ENCODE data around the gene FAM193B.
A peak's percentile ranks its signal among the peaks of the same experiment; 100 is the strongest.

The FAM193B gene

DNA sequence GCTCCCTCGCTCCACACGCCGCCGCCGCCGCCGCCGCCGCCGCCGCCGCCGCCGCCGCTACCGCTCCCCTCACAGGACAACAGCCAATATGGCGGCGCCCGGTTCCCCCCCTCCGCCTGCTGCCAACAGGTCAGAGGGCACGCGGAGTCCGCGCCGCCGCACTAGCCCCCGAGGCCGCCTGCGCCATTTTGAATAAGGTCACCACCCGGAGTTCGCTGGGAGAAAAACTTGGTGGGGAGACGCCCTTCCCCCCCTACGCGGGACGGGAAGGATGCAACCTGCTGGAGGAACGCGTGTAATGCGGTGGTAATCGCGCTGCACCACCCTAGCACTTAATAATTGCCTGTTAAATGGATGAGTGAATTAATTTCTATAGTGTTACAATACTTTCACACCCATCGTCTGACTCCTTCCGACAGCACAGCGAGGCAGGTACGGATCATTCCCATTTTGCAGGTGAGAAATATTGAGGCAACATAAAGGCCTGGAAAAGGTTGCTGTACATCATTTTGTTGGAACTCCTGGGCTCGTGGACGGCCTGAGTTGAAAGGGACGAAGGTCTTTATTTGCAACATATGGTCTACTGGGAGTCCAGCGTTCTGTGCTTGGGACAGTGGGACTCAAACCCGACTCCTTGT lies at the start of gene FAM193B:
FAM193B (minus strand) TSS at position 90 of the 638 bp plus-strand sequence. CDS start 105 bp downstream, outside the sequence.
- peak; percentile 91 for DNase-seq

DNA sequence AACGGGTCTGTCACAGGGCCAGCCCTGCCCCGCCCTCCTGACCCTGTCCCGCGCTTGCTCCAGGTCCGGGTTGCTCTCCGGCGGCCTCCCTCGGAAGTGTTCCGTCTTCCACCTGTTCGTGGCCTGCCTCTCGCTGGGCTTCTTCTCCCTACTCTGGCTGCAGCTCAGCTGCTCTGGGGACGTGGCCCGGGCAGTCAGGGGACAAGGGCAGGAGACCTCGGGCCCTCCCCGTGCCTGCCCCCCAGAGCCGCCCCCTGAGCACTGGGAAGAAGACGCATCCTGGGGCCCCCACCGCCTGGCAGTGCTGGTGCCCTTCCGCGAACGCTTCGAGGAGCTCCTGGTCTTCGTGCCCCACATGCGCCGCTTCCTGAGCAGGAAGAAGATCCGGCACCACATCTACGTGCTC lies 49.8 kb upstream of the FAM193B start:
- no peak for DNase-seq

DNA sequence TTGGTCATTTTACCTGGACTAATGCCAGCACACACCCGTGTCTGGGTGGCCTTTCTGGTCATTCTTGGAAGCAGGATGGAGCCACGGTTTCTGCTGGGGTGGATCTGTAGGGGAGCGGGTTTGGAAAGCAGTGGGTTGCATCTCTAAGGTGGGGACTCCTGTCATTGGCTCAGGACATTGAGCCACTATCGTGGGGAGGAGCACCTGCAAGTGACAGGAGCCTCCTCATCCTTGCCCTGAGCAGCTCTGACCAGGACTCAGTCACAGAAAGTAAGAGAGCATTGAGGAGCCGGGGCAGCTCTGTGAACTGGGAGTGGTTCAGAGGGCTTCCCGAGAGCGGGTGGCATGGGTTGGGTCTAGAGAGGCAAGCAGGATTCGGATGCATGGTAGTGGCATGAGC lies 49.3 kb upstream of the FAM193B start:
- DNase-seq: no peak

DNA sequence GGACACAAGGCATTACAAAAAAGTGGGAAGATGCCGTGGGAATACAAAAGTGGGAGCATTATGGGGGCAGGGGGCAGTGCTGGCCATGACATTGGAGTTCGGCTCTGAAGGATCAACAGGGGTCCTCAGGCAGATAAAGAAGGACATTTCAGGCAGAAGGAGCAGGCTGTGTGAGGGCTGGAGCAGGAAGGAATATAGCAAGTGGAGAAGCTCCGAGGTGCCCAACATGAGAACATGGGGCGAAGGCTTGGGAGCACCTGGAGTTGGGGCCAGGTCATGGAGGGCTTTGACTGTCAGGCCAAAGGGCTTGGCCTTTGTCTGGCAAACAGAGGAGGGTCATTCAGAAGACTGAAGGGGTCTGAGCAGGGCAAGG lies 48.1 kb upstream of the FAM193B start:
- DNase-seq: no peak

DNA sequence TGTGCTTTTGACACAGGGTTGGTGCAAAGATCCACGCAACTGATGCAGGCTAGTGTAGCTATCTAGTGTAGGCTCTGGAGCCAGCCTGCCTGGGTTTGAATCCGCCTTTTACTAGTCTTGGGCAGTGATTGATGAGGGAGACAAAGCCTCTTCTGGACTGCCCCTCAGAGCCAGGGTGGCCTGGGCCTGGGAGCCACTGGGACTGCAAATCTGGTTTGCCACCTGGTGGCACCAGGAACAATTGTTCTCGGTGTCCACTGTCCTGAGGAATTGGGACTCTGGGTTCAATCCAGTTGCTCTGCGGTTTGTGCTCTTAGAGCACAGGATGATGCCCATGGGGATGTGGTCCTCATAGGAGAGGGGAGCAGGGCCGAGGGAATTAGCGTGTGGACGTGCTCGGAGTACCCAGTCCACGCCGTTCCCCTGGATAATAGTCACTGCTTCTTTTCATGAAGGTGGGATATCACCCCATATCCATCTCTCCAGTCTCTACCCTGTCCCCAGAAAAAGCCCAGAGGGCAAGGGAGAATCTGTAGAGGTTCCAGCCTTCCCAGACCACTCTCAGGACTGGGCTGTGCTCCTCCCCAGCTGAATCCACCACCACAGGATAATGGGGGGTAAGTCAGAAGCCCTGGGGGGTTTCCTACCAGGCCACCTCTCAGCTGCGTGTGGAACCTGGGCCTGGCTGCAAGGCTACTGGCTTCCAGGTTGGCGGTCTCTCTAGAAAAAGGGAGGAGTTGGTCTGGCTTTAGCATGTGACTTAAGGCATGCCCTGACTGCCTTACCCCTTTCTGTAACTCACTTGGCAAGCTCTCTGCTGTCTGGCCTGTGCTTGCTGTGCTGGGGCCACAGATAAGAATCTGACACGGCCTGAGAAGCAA lies 47.5 kb upstream of the FAM193B start:
- DNase-seq: no peak

DNA sequence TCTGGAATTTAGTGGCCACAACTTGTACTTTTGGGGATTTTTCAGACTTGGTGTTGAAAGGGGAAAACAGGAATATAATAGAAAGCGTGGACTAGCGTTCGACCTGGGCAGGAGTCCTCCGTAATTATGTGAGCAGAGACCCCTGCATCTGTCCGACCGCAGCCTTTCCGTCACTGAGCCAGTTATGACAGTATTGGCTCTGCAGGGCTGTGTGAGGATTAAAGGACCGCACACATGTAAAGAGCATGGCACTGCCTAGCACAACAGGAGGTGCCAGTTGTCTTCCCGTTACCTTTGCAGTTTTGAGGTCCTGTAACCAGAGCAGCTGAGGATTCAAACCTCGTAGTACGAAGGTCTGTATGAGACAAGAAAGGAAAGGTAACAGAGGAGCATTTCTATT lies 46.8 kb upstream of the FAM193B start:
- no peak for DNase-seq

DNA sequence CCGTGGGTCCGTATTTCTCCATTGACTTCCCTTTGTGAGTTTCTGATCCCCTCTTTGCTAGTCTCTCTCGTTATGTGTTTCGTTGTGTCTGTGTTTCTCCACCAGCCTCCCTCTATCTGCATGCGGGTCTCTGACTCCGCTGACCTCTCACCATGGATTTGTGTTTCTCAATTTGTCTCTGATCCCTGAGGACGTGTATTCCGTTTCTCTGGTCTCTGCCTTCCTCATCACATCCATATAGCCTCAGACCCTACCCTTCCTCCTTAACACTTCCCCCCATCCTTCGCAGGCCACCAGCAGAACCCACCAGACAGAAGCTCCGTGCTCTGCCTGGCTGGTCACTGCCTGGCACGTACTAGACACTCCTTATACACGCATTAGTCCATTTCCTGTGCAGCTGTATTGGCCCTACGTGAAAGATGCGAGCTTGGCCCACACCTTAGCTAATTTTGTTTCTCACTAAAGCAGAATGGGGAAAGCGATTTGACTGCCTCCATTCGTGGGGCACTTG lies 46.2 kb upstream of the FAM193B start:
- no peak for DNase-seq

DNA sequence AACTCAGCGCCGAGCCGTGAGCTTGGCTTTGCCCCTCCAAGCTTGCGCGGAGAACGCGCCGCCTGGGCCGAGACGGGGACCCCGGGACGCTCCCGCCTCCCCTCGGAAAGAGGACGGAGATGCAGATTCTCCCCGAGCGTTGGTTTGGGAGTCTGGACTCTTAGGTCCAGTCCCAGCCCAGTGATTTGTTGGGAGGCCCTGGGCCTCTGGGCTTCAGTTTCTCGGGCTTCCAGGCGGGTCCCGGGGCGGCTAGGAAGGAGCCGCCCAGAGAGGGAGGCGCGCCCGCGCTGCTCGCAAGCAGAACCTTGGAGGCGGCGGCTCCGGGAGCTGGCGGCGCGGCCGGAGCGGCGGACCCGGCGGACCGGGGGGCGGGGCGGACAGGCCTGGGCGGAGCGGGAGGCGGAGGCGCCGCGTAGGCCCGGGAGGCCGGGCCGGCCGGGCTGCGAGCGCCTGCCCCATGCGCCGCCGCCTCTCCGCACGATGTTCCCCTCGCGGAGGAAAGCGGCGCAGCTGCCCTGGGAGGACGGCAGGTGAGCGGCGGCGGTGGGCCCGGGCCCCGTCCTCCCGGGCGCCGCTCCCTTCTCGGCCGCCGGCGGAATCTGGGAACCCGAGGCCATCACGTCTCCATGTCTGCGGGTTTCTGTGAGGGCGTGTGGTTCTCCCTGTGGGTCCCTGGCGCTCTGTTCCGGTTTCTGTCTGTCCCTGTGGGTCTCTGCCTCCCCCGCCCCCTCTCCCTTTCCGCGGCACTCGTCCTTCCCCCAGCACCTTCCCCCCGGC lies 45.6 kb upstream of the FAM193B start, which contains the start of gene B4GALT7:
B4GALT7 (plus strand) TSS at position 402 of the 777 bp plus-strand sequence; CDS start at position 481, 79 bp downstream.
- DNase-seq: peak; percentile 80

DNA sequence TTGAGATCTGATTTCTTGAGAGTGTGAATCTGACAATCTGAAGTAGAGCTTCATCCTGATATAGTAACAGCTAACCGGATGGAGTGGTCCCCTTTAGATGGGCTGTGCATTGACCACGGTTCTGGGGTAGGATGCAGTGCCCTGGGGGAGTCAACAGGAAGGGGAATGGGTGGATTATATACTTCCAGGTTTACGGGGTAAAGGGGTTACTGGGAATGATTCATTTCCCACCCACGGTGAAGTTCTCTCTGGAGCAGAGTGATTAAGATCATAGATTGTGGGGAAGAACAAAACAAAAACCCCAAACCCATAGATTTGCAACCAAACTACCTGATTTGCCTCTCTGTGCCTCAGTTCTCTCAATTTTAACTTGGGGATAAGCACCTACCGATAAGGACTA lies 44.1 kb upstream of the FAM193B start:
- DNase-seq: no peak

DNA sequence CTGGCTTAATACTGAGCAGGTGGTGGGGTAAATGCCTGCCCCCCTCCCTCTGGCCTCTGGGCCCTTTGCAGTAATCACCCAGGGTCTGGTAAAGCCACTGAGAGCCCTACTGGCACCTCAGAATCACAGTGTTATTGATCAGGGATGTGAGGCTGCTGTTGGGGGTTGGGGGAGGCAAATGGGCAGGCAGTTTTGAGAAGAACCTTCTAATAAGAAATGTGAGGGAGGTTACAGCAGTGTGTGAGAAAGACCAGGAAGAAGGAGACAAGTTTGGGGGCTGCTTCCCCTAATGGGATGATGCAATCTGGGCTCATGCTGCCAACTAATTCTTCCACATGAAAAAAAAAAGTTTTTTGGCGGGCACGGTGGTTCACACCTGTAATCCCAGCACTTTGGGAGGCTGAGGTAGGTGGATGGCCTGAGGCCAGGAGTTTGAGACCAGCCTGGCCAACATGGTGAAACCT lies 42.4 kb upstream of the FAM193B start:
- DNase-seq: no peak

DNA sequence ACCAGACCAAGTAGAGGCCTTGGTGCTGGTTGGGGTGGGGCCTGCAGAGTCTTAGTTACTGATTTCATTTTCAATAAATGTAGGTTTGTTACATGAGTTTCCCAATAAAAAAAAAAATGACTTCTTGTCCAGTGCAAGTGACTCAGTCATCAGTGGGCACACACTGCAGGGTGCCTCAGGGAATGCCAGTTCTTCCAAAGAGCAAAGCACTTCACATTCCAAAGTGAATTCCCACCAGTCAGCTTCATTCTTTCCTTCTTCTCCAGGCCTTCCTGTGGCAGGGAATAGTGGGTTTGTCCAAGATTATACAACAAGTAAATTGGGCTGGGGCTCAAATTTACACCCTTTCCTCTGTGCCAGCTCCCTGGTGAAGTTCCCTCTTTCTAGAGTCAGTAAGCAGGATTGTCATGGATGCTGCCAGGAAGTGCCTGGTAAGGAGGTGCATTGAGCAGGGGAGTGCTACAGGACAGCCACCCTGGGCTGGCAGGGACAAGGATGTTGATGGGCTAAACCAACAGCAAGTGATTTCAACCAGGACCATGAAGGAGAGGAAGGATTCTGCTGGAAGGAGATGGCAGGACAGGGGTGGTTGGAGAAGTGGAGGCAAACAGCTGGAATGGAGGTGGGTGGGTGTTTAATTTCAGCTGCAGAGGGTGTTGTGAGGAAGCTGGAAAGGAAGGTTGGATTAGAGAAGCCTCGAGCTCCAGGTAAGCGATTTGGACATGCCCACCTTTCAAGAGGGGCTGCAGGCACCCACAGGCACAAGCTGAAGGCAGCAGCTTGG lies 41.8 kb upstream of the FAM193B start:
- DNase-seq: no peak

DNA sequence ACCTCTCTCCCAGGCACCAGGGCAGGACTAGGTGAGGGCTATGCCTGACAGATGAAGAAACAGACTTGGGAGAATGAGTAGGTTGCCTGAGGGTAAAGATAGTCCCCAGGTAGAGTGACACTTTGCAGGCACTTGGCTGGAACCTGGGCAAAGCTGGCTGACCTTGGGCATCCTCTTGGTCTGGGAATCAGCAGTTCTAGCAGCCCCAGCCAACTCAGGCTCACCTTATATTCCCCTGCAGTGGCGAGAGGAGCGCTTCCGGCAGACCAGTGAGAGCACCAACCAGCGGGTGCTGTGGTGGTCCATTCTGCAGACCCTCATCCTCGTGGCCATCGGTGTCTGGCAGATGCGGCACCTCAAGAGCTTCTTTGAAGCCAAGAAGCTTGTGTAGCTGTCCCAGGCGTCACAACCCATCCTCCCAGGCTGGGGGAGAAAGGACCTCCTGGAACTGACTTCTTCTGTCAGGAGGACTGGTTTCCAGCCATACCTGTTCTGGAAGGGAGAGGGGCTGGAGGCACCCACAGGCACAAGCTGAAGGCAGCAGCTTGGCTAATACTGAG lies 40.7 kb upstream of the FAM193B start:
- no peak for DNase-seq

DNA sequence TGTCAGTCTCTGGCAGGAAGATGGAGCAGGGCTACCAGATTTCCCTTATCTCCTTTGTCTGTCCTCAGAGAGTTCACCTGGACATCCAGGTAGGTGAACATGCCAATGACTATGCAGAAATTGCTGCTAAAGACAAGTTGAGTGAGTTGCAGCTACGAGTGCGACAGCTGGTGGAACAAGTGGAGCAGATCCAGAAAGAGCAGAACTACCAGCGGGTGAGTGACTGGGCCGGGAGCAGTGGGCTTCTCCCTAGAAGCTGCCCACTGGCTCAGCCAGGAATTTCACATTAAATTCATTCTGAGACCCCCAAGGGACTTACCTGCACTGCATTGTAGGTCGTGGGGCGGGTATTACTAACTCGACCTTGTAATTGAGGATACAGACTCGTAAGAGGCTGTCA lies 39.7 kb upstream of the FAM193B start:
- no peak for DNase-seq

DNA sequence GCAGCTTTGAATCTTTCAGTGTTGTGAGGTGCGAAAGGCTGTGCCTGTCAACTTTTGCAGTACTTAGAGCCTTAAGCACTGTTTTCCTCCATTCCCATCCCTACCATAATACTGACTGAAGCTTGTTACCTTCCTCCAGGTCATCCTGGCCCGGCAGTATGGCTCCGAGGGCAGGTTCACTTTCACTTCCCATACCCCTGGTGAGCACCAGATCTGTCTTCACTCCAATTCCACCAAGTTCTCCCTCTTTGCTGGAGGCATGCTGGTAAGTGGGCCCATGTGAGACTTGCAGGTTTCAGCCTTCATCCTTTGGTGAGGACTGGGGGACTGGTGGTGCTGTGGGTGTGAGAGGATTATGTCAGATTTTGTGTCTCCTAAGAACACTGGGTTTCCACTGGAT lies 39.1 kb upstream of the FAM193B start:
- no peak for DNase-seq

DNA sequence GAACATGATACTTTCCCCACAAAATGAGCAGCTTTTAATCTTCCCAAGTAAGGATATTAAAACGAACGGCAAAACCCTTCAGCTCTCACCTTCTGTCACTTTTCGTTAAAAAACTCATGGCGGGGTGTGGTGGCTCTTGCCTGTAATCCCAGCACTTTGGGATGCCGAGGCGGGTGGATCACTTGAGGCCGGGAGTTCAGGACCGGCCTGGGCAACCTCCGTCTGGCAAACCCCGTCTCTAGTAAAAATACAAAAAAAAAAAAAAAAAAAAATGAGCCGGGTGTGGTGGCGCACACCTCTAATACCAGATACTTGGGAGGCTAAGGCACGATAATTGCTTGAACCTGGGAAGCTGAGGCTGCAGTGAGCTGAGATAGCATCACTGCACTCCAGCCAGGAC lies 38.5 kb upstream of the FAM193B start:
- DNase-seq: no peak

DNA sequence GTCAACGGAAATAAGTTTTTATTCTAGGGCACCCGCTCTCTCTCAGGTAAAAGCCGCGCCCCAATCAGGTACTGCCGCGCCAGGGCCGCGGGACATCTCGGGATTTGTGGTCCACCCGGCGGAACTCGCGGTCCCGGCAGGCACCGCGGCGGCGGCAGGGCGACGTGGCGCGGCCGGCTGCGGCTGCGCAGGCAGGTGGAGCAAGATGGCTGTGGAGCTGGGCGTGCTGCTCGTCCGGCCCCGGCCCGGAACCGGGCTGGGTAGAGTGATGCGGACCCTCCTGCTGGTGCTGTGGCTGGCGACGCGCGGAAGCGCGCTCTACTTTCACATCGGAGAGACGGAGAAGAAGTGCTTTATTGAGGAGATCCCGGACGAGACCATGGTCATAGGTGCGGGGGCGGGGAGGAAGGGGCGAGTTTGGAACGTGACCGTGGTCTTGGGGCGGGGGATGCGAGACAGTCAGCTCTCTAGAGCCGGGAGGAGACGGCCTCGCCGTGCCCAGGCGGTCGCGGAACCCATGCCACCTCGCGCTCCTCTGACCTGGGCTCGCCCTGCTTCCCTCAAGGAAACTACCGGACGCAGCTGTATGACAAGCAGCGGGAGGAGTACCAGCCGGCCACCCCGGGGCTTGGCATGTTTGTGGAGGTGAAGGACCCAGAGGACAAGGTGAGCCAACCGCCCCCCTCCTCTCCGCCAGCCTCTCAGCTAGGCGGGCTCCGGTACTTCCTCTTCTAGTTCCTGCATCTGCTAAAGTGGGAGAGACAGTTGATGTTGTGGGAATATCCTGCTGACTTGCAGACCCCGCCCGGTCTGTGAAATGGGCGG lies 37.9 kb upstream of the FAM193B start, which contains the start of gene TMED9:
TMED9 (plus strand) TSS at position 194 of the 825 bp plus-strand sequence; CDS start at position 206, 12 bp downstream.
- DNase-seq: peak; percentile 80

DNA sequence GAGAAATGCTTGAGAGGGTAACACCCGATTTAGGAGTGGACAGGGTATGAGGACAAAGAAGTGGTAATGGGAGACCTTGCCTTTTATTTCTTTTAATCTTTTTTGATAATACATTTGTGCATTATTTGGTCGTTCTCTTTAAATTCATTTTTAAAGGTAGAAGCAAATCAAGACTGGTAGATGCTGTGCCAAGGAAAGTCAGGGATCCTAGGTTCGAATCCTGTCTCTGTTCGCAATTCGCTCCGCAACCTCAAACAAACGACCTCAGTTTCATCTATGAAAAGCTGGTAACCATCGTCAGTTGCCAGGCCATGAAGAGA lies 37.3 kb upstream of the FAM193B start:
- no peak for DNase-seq

DNA sequence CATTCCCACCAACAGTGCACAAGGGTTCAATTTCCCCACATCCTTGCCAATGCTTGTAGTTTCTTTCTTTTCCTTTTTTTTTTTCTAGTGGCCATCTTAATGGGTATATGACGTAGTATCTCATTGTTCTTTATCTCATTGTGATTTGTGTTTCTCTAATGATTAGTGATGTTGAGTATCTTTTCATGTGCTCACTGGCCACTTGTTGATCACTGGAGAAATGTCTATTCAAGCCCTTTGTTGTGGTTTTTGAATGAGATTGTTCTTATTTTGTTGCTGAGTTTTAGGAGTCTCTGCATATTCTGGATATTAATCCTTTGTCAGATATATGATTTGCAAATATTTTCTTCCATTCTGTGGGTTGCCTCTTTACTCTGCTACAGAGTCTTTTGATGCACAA lies 36.0 kb upstream of the FAM193B start:
- DNase-seq: no peak

DNA sequence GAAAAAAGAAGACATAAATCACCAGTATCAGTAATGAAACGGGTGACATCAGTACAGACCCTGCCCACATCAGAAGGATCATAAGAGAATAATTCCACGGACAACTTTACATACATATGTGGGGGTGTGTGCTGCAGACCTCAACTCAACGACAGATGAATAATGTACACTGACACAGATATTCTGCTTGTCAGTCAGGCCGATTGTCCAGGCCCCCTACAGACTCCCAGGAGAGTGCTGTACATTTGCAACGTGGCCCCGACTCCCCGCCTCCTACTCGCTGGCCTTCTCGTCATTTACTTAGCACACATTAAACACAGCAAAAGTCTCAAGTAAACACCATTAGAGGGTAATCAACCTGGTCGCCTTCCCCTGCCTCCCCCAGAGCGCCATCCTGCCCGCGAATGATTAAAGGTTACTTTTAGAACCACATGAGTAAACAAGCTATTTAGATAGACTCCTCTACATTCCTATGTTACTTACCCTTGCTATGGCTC lies 34.1 kb upstream of the FAM193B start:
- no peak for DNase-seq

DNA sequence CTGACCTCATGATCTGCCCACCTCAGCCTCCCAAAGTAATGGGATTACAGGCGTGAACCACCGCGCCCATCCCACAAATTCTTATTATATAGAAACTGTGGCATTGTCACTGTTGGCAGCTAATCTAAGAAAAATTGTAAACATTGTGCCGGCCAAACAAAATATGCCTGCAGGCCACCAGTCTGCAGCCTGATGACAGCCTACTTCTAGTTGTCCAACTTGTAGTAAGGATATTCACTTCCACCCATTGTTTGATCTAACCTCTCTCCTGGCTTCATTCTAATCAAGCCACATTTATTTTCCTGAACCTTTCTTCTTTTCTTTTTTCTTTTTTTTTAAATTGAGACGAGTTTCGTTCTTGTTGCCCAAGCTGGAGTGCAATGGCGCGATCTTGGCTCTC lies 24.0 kb upstream of the FAM193B start:
- no peak for DNase-seq

DNA sequence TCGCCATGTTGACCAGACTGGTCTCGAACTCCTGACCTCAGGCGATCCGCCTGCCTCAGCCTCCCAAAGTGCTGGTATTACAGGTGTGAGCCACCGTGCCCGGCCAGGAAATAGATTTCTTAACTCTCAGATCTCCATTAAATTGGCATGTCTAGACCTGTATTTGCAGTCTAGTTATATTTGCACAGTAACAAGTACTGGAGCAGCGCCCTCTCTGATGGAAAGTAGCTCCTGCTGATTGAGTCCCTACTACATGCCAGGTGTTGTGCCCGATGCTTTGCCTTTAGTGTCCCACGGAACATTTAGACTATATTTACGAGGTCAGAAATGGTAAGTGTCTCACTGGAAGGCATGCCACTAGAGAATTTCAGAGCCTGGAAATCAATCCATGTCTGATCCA lies 21.8 kb upstream of the FAM193B start:
- no peak for DNase-seq

Data from midbrain (tissue), 1 donor.